ENCODE results near the gene RRN3.
"Not testable (repeated sequence)": the region's sequence is repeated elsewhere in the genome, so short reads cannot be mapped to it uniquely, and the experiment has no call there.

The RRN3 gene

GRCh38 chr16:15050440-15050839 is 43.6 kb downstream of the RRN3 start:
- DNase-seq, result not testable (repeated sequence)

GRCh38 chr16:15049581-15050180 is 44.4 kb downstream of the RRN3 start:
- no peak for DNase-seq

GRCh38 chr16:15046692-15047376 is 47.2 kb downstream of the RRN3 start:
- no peak for DNase-seq

GRCh38 chr16:15045270-15045669 is 48.8 kb downstream of the RRN3 start:
- DNase-seq, result not testable (repeated sequence)

- DNase-seq, result no peak
Observed at GRCh38 chr16:15044286-15044685, 49.8 kb downstream of the RRN3 start.

- DNase-seq, result no peak
Observed at GRCh38 chr16:15043344-15043743, 50.7 kb downstream of the RRN3 start.

- peak; percentile 77 for DNase-seq
Observed at GRCh38 chr16:15041271-15042004, 52.6 kb downstream of the RRN3 start.

GRCh38 chr16:15038689-15039088 is 55.4 kb downstream of the RRN3 start:
- no peak for DNase-seq

- DNase-seq, result no peak
Observed at GRCh38 chr16:15037745-15038144, 56.3 kb downstream of the RRN3 start.

GRCh38 chr16:15037003-15037402 is 57.1 kb downstream of the RRN3 start:
- no peak for DNase-seq

- no peak for DNase-seq
Observed at GRCh38 chr16:15035163-15035729, 58.8 kb downstream of the RRN3 start.

- no peak for DNase-seq
Observed at GRCh38 chr16:15034266-15035162, 59.6 kb downstream of the RRN3 start.

- DNase-seq, result no peak
Observed at GRCh38 chr16:15033309-15033707, 60.8 kb downstream of the RRN3 start.

GRCh38 chr16:15032547-15033308 is 61.3 kb downstream of the RRN3 start:
- no peak for DNase-seq

GRCh38 chr16:15031586-15031985 is 62.5 kb downstream of the RRN3 start:
- DNase-seq, result no peak

GRCh38 chr16:15031179-15031578 is 62.9 kb downstream of the RRN3 start:
- DNase-seq, result no peak

GRCh38 chr16:15029749-15030148 is 64.3 kb downstream of the RRN3 start:
- not testable (repeated sequence) for DNase-seq

- DNase-seq, result not testable (repeated sequence)
Observed at GRCh38 chr16:15028801-15029698, 65.0 kb downstream of the RRN3 start.

- DNase-seq, result not testable (repeated sequence)
Observed at GRCh38 chr16:15028345-15028715, 65.7 kb downstream of the RRN3 start.

- DNase-seq, result not testable (repeated sequence)
Observed at GRCh38 chr16:15027503-15028344, 66.3 kb downstream of the RRN3 start.
